ENCODE measurements around the gene PFDN2.

- TF ChIP-seq CTCF (IDR thresholded peaks at IDR 0.05; ENCODE audit: poor library complexity) (no peak), EZH2 (IDR thresholded peaks at IDR 0.05; ENCODE audit: borderline replicate concordance) (no peak)
Observed at GRCh38 chr1:161070761-161071160, 47.1 kb downstream of the PFDN2 start.
